Panc1 (cell line): Measurements from ENCODE around the gene RBP4. TPM values are rescaled to one million over a fixed set of nuclear protein-coding genes. Genes with fewer than 3 reads are reported as not detected.

Experiments used
- ATAC-seq: fragments of 200-7000 bp; cut with Tn5 transposase; 2 replicates; pipeline ENCODE4 v1.9.1; 2020; ENCODE audit warnings: mild to moderate bottlenecking, moderate library complexity
- BruUV-seq: library from RNA; stranded (reverse); fragments of 400-500 nt; replicated peaks from 2 replicates; lab custom pipeline; 2021; lab: Mats Ljungman, UMichigan
- CTCF ChIA-PET: fragments of 300-600 bp; sonication (Branson Sonifier 250); formaldehyde crosslinking; loops from one replicate; lab custom pipeline; 2022; ENCODE audit warnings: antibody characterized with exemption; lab: Charles Lee
- POLR2A ChIA-PET: fragments of 300-600 bp; sonication (Branson Sonifier 250); formaldehyde crosslinking; loops from one replicate; lab custom pipeline; 2022; ENCODE audit warnings: antibody characterized with exemption; lab: Charles Lee
- DNase-seq: peaks from one replicate; pipeline ENCODE4 v3.0.0-alpha.2; 2010; ENCODE audit warnings: low read depth, low spot score
- H3K27ac ChIP-seq: 2 replicates; pipeline ENCODE4 v1.5.1; 2011; ENCODE audit warnings: mild to moderate bottlenecking, low read length, inconsistent platforms
- H3K27me3 ChIP-seq: fragments of 200-500 bp; sonication (Bioruptor generic); 2 replicates; pipeline ENCODE4 v1.6.0; 2014; ENCODE audit warnings: low read length, inconsistent platforms; ENCODE audit not compliant: control insufficient read depth, insufficient read depth
- H3K36me3 ChIP-seq: fragments of 200-500 bp; sonication (Bioruptor generic); 2 replicates; pipeline ENCODE4 v1.5.1; 2014; ENCODE audit warnings: inconsistent platforms, mild to moderate bottlenecking, low read length, moderate library complexity; ENCODE audit not compliant: control insufficient read depth, insufficient read depth
- H3K4me1 ChIP-seq: 2 replicates; pipeline ENCODE4 v1.5.1; 2011; ENCODE audit warnings: inconsistent platforms, mild to moderate bottlenecking, low read length, moderate library complexity; ENCODE audit not compliant: control insufficient read depth, insufficient read depth
- H3K4me3 ChIP-seq, 2 experiments: 2 replicates each; pipeline ENCODE4 v1.5.1; 2011 to 2012; ENCODE audit warnings: low read depth in 2 of 2, low read length in 2 of 2, mild to moderate bottlenecking in 2 of 2, inconsistent platforms in 1 of 2, moderate library complexity in 1 of 2
- H3K9me3 ChIP-seq: fragments of 200-500 bp; sonication (Bioruptor generic); 2 replicates; pipeline ENCODE4 v1.5.1; 2014; ENCODE audit warnings: low read depth, mild to moderate bottlenecking, inconsistent platforms, low read length, moderate library complexity; ENCODE audit not compliant: control insufficient read depth, insufficient read depth
- POLR2AphosphoS5 ChIP-seq: IDR thresholded peaks from 2 replicates; pipeline ENCODE4 v1.6.1; 2012; ENCODE audit warnings: mild to moderate bottlenecking, low read depth, low read length, moderate library complexity
- SIN3A ChIP-seq: IDR thresholded peaks from 2 replicates; pipeline ENCODE4 v1.6.1; 2012; ENCODE audit warnings: low read depth, mild to moderate bottlenecking, low read length, moderate library complexity, borderline replicate concordance; ENCODE audit not compliant: insufficient read depth
- TCF7L2 ChIP-seq: IDR thresholded peaks from 2 replicates; pipeline ENCODE4 v1.6.1; 2011; ENCODE audit warnings: mild to moderate bottlenecking, low read depth, low read length, inconsistent platforms
- in situ Hi-C: cut with HindIII; loops from 2 replicates; pipeline ENCODE4 v1.10.0; 2016; ENCODE audit warnings: low sequenced_read_pairs, low pct_unique_long_range_greater_than_20kb
- intact Hi-C: fragments of 100-400 bp; cut with micrococcal nuclease; formaldehyde crosslinking; loops from one replicate; pipeline ENCODE4 v1.10.0; 2022; ENCODE audit not compliant: unreplicated experiment
- total RNA-seq: library from RNA; stranded (reverse); gene quantifications from one replicate; pipeline ENCODE4 v1.2.1, GENCODE V29; 2021; ENCODE audit not compliant: unreplicated experiment
- TF ChIP-seq, protein P1 (sequence below), 2 experiments: IDR thresholded peaks; 2 replicates each; pipeline ENCODE4 v1.6.1; 2011 to 2012; ENCODE audit warnings: low read depth in 2 of 2, control low read depth in 1 of 2, low read length in 1 of 2, mild to moderate bottlenecking in 1 of 2, moderate library complexity in 1 of 2; ENCODE audit not compliant: insufficient read depth in 1 of 2
- TF ChIP-seq, protein P2 (sequence below): fragments of 450-650 bp; IDR thresholded peaks from 2 replicates; pipeline ENCODE4 v1.5.1; 2017; ENCODE audit warnings: mild to moderate bottlenecking

Gene RBP4
- total RNA-seq, 1 experiment from 2014 or later: 6.9 TPM

GRCh38 chr10:93591065-93591808 lies 9.8 kb downstream of the RBP4 start:
- POLR2A ChIA-PET: no interaction called here
- in situ Hi-C loops: no loop called here
- ATAC-seq (no peak), DNase-seq (no peak)
- no peaks in the 10 kb centered on the region for H3K9me3 ChIP-seq
- no peaks in the 10 kb centered on the region for H3K4me1 ChIP-seq
- no peaks in the 10 kb centered on the region for H3K36me3 ChIP-seq
- CTCF ChIA-PET: no interaction called here
- intact Hi-C loops: no loop called here
- no peak overlapping the region for H3K4me3 ChIP-seq
- no peaks in the 10 kb centered on the region for H3K27me3 ChIP-seq
- TF ChIP-seq TCF7L2 (no peak), POLR2AphosphoS5 (no peak), SIN3A (no peak)
- TF ChIP-seq, protein P1, sequence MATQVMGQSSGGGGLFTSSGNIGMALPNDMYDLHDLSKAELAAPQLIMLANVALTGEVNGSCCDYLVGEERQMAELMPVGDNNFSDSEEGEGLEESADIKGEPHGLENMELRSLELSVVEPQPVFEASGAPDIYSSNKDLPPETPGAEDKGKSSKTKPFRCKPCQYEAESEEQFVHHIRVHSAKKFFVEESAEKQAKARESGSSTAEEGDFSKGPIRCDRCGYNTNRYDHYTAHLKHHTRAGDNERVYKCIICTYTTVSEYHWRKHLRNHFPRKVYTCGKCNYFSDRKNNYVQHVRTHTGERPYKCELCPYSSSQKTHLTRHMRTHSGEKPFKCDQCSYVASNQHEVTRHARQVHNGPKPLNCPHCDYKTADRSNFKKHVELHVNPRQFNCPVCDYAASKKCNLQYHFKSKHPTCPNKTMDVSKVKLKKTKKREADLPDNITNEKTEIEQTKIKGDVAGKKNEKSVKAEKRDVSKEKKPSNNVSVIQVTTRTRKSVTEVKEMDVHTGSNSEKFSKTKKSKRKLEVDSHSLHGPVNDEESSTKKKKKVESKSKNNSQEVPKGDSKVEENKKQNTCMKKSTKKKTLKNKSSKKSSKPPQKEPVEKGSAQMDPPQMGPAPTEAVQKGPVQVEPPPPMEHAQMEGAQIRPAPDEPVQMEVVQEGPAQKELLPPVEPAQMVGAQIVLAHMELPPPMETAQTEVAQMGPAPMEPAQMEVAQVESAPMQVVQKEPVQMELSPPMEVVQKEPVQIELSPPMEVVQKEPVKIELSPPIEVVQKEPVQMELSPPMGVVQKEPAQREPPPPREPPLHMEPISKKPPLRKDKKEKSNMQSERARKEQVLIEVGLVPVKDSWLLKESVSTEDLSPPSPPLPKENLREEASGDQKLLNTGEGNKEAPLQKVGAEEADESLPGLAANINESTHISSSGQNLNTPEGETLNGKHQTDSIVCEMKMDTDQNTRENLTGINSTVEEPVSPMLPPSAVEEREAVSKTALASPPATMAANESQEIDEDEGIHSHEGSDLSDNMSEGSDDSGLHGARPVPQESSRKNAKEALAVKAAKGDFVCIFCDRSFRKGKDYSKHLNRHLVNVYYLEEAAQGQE (IDR thresholded peaks at IDR 0.05; ENCODE audit: insufficient read depth in 1 of 2, low read depth in 2 of 2, low read length in 1 of 2): no peak
- TF ChIP-seq, protein P2, sequence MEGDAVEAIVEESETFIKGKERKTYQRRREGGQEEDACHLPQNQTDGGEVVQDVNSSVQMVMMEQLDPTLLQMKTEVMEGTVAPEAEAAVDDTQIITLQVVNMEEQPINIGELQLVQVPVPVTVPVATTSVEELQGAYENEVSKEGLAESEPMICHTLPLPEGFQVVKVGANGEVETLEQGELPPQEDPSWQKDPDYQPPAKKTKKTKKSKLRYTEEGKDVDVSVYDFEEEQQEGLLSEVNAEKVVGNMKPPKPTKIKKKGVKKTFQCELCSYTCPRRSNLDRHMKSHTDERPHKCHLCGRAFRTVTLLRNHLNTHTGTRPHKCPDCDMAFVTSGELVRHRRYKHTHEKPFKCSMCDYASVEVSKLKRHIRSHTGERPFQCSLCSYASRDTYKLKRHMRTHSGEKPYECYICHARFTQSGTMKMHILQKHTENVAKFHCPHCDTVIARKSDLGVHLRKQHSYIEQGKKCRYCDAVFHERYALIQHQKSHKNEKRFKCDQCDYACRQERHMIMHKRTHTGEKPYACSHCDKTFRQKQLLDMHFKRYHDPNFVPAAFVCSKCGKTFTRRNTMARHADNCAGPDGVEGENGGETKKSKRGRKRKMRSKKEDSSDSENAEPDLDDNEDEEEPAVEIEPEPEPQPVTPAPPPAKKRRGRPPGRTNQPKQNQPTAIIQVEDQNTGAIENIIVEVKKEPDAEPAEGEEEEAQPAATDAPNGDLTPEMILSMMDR: no peak
- no peak overlapping the region for H3K27ac ChIP-seq
- BruUV-seq: no TSS peak

GRCh38 chr10:93590638-93591037 lies 10.4 kb downstream of the RBP4 start:
- ChIA-PET POLR2A (no interaction called here), CTCF (no interaction called here)
- no peaks in the 10 kb centered on the region for H3K27me3 ChIP-seq
- no peak for TF ChIP-seq SIN3A
- TF ChIP-seq, protein P1 (IDR thresholded peaks at IDR 0.05; ENCODE audit: insufficient read depth in 1 of 2, low read depth in 2 of 2, low read length in 1 of 2): no peak
- TF ChIP-seq, protein P2: no peak
- no peak for TF ChIP-seq TCF7L2
- no peak for TF ChIP-seq POLR2AphosphoS5
- H3K9me3 ChIP-seq: no peaks in the 10 kb centered on the region
- H3K36me3 ChIP-seq: no peaks in the 10 kb centered on the region
- intact Hi-C loops (no loop called here), in situ Hi-C loops (no loop called here)
- H3K27ac ChIP-seq: no peak overlapping the region
- ATAC-seq (no peak), DNase-seq (no peak)
- H3K4me3 ChIP-seq: no peak overlapping the region
- no peaks in the 10 kb centered on the region for H3K4me1 ChIP-seq
- no TSS peak for BruUV-seq
